NCI-H2107 treated with DMSO at 0.1 percent for 48 hours (cell line): Measurements from ENCODE around the gene INPP4A.

Experiments used
- DNase-seq: peaks from one replicate; lab custom pipeline; 2025; ENCODE audit not compliant: unreplicated experiment; lab: John Stamatoyannopoulos, UW

INPP4A gene

DNA sequence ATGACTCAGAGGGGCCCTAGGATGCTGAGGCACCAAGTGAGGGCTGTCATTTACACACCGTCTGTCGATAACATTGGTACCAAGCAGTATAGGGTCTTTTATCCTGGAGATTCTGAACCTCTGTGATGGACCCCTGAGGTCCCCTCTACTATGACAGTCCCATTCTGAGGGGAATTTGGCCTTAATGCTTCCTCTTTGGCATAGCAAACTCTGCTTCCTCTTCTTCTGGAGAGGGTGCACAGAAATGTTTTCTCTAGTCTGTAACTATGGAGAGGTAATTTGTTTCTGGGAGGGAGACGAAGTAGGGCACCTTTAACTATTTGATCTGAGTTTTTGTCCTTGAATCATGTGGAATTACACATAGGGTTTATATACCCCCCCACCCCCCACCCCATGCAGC is 44.8 kb downstream of the INPP4A start:
- DNase-seq, result no peak

DNA sequence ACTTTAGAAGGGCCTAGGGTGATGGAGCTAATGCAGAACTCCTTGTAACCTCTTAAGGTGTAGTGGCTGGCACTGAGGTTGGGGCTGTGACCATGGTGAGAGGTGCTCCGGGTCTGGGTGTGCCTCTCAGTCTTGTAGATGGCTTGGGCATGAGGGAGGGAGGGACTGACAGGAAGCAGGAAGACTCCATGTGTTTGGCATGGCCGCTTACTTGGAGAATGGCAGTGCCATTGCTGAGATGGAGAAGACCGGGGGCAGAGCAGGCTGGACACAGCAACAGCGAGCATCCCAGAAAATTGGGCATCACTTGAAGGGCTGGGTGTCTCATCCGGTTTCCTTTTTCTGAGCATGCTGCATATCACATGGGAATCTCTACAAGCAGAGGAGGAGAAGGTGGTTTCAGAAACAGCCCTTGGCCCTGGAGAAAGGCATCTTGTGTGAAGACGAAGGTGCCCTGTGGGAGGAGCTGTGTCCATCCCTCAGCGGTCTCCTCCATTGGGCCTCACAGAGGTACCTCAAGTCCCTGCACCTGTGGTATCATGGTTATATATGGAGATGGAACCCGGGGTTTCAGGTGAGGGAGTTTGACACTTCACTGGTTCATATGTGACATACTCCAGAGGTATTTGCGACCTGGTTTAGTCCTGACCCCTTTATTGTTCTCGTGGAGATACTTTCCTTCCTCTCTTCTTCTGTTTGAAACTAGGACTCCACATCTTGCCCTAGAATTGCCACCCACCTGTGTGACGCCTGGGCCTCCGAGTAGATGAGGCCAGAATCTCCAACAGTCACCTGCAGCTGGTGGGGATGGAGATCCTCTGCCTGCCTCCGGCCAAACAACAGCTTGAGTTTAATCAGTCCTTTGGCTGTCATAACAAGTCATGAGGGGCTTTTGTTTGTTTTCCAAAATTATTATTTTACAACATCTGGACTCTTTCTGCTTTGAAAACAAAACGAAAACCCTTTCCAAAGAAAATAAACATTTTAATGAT is 45.6 kb downstream of the INPP4A start:
- no peak for DNase-seq

DNA sequence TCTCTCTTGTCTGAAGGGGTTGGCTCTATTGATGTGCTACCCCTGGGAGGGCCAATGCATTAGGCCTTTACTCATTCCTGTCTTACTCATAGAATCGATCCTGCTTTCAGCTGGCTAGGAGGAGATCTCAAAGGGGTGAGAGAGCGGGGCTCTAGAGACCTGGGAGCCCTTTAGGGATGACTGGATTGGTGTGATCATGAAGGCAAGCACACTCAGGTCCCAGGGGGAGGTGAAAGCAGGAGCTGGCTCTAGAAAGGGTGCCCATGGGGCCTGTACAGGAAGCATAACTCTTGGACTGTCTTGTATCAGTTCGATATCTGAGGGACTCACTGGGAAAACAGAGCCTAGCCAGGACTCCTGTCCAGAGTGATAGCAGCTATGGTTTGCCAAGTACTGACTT is 47.8 kb downstream of the INPP4A start:
- no peak for DNase-seq

DNA sequence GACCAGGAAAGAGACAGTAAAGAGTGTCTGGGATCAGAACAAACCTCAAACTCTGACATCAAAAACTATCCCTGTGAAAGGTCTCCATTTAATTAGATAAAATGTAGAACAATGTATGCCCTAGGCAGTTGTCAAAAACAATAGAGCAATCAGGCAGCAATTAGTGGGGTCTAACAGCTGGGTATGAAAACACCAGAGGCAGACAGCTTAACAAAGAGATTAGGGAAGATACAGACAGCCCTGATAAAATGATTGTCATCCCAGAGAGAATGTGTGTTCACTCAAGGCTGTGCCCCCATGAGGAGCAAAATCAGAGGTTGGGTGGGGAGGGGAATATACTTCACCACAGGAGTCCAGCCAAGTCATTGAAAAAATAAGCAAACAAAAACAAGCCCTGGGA is 50.0 kb downstream of the INPP4A start:
- no peak for DNase-seq

DNA sequence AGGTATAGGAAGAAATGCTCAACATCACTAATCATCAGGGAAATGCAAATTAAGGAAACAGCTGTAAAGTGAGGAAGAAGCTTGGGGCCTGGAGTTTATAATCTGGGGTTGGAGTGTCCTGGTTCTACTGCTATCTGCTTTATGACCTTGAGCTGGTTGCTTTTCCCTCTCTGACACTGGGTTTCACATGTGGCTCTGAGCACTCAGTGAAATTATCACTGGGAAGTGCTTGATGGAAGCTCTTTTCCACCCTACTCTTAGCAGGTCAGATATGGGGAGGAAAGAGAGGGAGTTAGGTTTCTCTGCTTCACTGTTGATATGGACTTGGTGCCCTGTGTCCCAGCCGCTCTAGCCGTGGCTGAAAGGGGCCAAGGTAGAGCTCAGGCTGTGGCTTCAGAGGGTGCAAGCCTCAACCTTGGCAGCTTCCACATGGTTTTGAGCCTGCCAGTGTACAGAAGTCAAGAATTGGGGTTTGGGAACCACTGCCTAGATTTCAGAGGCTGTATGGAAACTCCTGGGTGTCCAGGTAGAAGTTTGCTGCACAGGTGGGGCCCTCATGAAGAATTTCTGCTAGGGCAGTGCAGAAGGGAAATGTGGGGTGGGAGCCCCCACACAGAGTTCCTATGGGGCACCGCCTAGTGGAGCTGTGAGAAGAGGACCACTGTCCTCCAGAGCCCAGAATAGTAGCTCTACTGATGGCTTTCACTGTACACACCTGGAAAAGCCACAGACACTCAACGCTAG is 52.3 kb downstream of the INPP4A start:
- DNase-seq, result no peak

DNA sequence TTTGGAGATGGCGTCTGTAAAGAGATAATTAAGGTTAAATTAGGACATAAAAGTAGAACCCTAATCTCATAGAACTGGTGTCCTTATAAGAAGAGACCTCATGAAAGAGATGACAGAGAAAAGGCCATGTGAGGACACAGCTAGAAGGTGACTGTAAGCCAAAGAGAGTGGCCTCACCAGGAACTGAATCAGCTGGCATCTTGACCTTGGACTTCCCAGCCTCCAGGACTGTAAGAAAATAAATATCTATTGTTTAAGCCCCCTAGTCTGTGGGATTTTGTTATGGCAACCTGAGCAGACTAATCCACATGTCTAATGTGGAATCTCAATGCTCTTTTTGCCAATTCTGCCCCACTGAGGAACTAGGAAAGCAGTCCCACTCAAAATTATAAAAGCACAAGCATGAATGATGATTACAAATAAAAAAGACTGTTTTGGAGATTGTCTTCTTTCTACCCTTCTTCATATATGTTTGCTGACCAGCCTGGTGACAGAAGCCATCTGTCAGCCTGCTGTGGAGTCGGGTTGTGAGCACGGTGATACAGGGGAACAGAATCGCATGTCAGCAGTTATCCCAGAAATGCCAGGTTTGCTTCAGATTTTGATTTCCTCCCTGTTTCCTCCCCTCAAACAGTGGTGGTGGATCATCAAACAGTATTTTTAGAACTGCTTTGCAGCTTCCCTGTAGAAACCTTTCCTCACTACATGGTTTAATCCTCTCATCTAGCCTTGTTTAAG is 54.2 kb downstream of the INPP4A start:
- no peak for DNase-seq

DNA sequence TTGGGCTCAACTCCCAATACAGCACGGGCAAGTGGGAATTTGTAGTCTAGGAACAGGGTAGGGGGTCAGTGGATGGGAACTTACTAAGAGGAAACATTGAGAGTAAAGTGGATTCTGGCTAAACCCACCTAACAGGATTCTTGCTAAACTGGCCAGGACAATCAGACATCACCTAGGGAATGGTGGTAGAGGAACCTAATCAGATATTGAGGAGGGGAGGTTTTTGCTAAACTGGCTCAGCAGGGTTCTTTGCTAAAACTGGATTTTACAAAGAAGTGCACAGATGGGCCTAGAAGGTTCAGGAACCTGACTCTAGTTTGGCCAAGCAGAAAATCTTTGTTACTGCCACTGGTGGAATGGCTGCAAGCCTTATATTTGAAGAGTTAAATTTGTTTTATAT is 55.9 kb downstream of the INPP4A start:
- no peak for DNase-seq

DNA sequence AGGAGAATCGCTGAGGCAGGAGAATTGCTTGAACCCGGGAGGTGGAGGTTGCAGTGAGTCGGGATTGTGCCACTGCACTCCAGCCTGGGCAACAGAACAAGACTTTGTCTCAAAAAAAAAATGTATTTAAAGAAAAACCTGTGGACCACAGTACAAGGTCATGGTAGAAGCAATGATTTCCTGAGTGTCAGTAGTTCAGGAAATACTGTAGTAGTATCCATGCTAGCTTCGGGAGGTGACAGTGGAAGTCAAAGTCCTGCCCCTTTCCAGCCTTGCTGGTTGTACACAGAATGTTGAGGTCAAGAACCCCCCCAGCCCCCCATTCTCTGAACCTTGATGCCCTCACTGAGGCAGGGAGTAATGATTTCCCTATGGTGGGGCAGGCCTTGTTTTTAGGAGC is 56.6 kb downstream of the INPP4A start:
- no peak for DNase-seq

DNA sequence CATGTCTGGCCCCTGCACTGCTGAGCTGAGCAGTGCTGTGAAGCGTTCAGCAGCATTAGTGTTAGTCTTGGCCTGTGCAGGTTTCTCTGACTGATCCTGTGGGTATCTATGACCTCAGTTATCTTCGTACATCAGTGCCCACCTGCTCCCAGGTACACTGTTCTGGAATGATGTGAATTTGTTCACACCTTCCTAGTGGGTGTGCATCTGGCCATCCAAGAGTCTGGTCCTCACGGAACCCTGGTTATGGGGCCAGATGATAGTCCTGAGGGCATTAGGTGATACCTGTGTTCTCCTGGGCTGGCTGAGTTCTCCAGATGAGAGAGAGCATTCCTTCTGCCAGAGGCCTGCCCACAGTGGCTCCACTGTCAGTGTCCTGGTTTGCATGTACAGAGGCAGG is 57.2 kb downstream of the INPP4A start:
- DNase-seq, result no peak

DNA sequence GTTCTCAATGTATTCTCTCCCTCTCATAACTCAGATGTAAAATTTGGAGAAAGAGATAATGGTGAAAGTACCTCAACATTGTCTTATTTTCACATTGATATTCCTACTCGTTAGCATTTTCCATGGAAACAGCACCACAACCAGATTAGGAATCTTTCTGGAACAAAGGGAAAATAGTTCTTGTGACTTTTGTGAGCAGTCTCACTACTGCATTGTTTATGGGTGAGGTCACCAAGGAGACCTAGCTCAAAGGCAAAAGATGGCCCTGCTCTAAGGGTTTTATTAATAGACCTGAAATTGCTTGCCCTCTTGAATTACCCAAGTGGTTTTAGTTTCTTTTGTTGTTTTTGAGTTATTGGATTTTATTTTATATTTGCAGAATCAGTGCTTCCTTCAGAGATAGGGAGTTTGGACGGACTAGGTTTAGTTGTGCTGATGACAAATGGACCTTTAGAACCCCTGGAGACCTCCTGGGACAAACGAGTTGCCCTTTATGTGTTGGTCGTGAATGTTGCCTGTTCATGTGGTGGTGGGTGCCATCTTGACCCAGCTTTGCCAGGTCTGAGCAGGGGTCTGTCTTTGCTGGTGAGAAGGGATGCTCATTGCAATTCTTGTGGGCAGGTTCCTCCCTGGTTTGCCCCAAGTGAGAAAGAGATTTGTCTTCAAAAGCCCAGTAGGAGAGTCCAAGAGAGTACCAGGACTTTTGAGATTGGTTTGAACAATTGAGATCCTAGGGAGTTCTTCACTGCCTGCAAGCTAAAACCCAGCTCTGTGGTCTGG is 58.1 kb downstream of the INPP4A start:
- no peak for DNase-seq

DNA sequence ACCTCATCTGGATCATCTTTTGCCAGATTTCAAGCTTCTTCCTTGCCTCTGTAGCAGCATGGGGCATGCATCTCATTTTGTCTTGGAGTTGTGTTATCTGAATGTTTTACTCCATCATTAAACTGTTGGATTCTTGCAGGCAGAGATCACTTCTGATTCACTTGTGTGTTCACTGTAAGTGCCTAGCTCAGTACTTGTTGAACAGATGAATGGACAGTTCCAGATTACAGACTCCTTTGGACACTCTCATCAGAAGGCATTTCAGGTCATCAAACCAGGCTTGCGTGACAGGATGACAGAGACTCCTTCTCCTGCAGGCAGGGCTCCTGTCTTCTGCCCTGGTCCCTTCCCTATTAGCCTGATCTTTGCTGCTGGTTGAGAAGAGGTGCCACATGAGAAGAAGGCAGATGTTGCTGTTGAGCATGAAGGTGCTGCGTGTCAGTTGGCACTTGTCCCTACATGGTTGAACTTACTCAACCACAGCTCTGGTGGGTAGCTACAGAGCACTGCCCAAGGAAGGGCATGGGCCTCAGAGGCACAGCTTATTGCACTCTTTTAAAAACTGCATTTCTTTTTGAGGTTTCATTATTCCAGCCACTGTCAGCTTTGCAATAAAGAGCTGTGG is 58.9 kb downstream of the INPP4A start:
- DNase-seq, result no peak

DNA sequence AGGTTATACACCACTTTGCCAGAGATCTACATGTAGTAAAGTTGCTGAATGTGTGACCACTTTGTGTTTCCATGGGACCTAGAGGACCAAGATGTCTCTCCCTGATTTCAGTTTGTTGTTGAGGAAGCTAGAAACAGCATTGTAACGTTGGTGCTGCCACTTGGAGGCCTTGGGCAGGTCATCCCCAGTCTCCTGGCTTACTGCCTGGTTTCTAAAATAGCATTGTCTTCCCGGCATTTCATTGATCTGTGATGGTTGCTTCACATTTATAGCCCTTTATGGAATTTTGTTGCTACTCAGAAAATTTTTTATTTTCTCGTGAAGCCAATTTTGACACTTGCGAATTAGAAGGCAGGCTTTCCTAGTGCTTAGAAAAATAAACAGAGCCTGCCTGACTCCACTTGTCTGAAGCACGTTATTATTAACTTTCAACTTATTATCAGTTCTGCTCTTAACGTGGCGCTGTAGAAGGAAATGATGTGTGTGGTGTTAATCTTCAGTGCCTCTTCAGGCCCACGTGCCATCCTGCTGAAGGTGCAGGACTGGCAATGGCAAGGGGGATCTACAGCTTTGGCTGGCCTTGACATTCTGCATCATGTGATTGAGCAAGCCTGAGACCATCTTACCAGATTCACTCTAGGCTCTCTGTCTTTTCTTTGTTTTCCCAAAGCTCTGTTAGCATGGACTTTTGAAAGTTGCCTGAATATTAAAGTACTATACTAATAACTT is 59.9 kb downstream of the INPP4A start:
- DNase-seq, result no peak

DNA sequence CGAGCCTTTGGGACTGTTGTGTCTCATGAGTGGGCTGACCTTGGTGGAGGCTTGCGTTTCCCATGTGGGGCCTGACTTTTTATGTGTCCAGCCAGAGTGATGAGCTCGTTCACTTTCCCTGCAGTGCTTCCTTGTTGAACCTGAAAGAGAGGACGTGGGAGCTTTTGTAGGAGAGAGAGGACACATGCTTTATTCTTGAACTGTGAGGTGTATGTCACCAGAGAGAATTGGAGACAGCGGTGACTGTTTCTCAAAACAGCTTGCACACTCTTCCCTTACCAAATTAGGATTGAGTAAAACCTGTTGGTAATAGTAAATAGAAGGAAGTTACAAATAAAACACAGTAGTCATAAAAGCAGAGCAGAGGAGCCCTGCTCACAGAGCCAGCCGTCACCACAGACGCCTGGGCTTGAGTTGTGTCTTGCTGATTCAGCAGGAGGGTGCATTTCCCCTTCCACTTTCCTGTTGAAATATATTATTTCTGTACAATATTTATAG is 60.7 kb downstream of the INPP4A start:
- DNase-seq, result no peak

DNA sequence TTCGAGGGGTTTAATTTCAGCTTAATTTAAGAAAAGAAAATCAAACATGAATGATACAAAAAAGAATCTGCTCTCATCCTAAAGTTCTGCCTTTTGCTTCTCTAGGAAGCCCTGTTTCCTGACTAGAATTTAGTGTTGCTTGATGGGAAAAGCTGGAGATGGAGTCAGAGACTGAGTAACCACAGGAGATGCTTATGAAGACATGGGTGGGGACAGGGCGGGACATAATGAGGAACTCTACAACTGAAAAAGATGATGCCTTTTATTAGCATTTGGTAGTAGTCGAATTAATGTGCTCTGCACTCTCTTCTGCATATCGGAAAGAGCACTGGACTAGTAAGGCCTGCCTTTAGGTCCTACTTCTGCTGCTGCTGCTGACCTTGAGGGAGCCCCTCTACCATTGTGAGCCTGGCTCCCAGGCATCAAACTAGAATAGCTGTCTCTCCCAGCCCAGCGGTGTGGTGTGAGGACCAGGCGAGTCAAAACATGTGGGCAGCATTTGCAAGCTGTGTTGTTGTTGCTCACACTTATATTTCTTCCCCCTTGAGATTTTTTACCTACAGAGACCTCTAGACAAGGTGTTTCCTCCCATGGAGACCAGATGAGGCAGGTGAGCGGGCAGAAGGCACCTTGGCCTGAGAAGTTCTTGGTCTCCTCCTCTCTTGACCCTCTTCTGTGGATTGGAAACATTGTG is 61.5 kb downstream of the INPP4A start:
- DNase-seq, result no peak

DNA sequence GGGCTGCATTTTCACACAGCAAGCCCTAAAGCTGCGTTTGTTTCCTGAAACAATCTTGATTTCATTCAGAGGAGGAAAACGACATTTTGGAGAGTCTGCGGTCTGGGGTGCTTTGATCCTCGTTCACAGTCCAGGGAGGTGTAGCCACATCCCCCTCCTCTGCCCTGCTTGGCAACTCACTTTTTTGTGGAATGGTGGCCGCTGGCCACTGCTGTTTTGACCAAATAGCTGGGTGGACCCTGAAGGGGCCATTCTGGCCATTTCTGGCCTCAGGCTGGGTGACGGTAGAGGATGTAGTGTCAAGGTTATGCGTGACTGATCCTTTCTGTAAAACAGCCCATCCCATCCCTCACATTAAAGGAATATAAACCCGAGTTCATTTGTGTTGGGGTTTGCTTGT is 62.2 kb downstream of the INPP4A start:
- no peak for DNase-seq

DNA sequence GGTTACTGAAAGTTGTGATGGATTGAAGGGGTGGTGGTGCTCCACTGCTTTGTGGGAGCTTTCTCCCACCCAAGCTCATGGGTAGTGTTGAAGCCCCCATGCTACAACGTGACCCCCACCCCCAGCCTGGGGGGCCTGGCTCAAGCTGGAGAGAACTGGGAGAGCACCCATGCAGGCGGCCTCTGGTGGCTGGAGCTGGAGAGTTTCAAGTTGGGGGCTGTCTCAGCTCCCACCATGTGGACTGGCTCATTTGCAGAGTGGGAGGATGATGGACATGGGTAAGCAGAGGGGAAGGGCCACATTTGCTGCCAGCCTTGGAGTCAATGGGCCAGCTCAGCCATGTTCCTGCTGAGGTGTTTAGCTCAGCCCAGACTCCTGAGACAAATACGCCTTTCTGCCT is 62.8 kb downstream of the INPP4A start:
- no peak for DNase-seq

DNA sequence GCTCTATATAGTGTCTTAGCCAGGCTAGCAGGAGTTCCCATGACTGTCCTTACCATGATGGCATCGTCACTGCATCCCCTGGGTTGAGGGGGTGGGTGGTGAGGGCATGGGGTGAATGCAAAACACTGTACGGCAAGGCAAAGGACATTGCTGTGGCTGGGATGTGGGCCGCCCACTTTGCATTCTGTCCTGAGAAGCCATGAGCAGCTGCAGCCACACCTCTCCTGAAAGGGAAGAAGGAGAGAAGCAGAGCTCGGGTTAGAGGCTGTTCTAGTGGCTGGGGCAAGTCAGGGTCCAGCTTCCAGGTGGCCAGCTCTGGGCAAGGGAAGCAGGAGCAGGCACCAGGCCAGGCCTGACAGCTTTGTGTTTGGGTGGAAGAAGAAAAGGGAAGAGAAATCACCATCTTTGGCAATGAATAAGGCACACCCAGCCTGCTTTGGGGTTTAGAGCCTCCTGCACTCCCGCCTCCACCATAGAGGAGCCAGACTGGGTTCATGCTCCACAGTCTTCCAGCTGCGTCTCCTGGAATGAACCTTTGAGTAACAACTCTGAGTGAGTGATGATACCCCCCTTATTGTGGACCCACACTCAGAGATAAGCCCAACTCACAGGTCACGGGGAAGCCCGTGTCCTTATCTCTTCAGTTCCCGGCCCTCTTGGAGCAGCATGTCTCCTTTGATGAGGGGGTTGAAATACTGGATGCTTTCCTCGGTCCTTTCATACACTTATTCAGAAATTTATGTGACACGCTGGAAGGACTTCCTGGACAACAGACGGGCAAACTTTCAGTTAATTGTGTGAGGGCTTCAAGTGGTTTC is 63.4 kb downstream of the INPP4A start:
- no peak for DNase-seq

DNA sequence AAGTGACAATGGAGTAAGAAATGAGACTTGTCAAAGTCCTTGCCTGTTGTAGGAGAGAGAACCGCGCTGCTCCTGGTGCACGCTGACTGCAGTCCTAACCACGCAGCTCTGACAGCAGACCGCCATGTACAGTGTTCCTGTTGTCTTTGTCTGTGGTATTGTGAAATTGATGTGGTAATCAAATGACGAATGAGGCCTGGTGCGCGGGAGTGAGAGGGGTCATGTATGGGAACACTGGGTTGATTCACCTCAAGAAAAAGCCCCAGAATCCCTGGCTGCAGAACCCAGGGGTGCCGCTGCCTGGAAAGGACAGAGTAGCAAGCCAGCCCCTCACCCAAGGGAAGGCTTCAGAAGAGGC is 64.0 kb downstream of the INPP4A start:
- DNase-seq, result peak; percentile 65
